A549 (cell line): ENCODE results near the gene CEBPZOS. TPM values are rescaled to one million over a fixed set of nuclear protein-coding genes. Genes with fewer than 3 reads are reported as not detected.

Source experiments
- ATAC-seq, 2 experiments: fragments of 200-7000 bp in 1 of 2; fragments of >200 bp in 1 of 2; cut with Nextera tagmentation in 1 of 2; cut with Tn5 transposase in 1 of 2; 3 replicates each; pipeline versions ENCODE4 v1.8.0 to v1.9.1; 2018 to 2020; ENCODE audit warnings: mild to moderate bottlenecking in 1 of 2, moderate library complexity in 1 of 2
- CTCF ChIA-PET: fragments of 300-600 bp; sonication (Branson Sonifier 250); formaldehyde crosslinking; extraction: SDS; loops from one replicate; lab custom pipeline; 2021; ENCODE audit warnings: antibody characterized with exemption, inconsistent platforms; lab: Yijun Ruan, JAX
- POLR2A ChIA-PET: fragments of 350-600 bp; formaldehyde crosslinking; extraction: SDS; loops from one replicate; lab custom pipeline; 2021; ENCODE audit warnings: antibody characterized with exemption, inconsistent platforms; lab: Yijun Ruan, JAX
- DNase-seq, 2 experiments: peaks; one replicate each; pipeline versions ENCODE4 v3.0.0 to v3.0.0-alpha.2; 2011 to 2016; ENCODE audit warnings: low read depth in 1 of 2, low spot score in 1 of 2
- FAIRE-seq: peaks from 2 replicates; lab custom pipeline; 2011; peaks lifted over from hg19 to GRCh38; lab: Jason Lieb, UNC
- H3K27ac ChIP-seq, 2 experiments: fragments of >200 bp; sonication (Bioruptor Twin); formaldehyde crosslinking; 3 replicates each; pipeline ENCODE4 v1.5.1; 2016 to 2017
- H3K4me1 ChIP-seq: fragments of >200 bp; sonication (Bioruptor Twin); formaldehyde crosslinking; 3 replicates; pipeline ENCODE4 v1.6.1; 2016
- H3K4me2 ChIP-seq: fragments of >200 bp; sonication (Bioruptor Twin); formaldehyde crosslinking; 3 replicates; pipeline ENCODE4 v1.6.1; 2016
- H3K4me3 ChIP-seq: fragments of >200 bp; sonication (Bioruptor Twin); formaldehyde crosslinking; 3 replicates; pipeline ENCODE4 v1.5.1; 2016
- H3K9me3 ChIP-seq: fragments of >200 bp; sonication (Bioruptor Twin); formaldehyde crosslinking; 3 replicates; pipeline ENCODE4 v1.6.1; 2016
- CHD2 ChIP-seq: fragments of 150-350 bp; IDR thresholded peaks from 2 replicates; pipeline ENCODE4 v1.6.1; 2014; ENCODE audit warnings: low read length; ENCODE audit not compliant: partially characterized antibody
- FOSL2 ChIP-seq, 2 experiments: fragments of 450-650 bp in 1 of 2; fragments of >200 bp in 1 of 2; sonication (Bioruptor Twin) in 1 of 2; formaldehyde crosslinking; IDR thresholded peaks; 2 replicates each; pipeline versions ENCODE4 v1.5.0 to v1.6.1; 2016 to 2020; ENCODE audit warnings: mild to moderate bottlenecking in 1 of 2, moderate library complexity in 1 of 2
- HEYL ChIP-seq: fragments of 250-450 bp; sonication (Bioruptor Pico); IDR thresholded peaks from 2 replicates; pipeline ENCODE4 v1.8.0; 2021; ENCODE audit warnings: mild to moderate bottlenecking, moderate library complexity
- JUN ChIP-seq, 2 experiments: fragments of >200 bp; sonication (Bioruptor Twin); formaldehyde crosslinking; IDR thresholded peaks; 2 replicates in 1 of 2; 3 replicates in 1 of 2; pipeline ENCODE4 v1.6.1; 2016 to 2017
- PBX3 ChIP-seq: IDR thresholded peaks from 2 replicates; pipeline ENCODE4 v1.6.1; 2012
- PHF8 ChIP-seq: fragments of 200-600 bp; sonication (generic); IDR thresholded peaks from 2 replicates; pipeline ENCODE4 v1.6.1; 2016; ENCODE audit warnings: low read depth, mild to moderate bottlenecking, antibody characterized with exemption, moderate library complexity, borderline replicate concordance
- POLR2A ChIP-seq: IDR thresholded peaks from 2 replicates; pipeline ENCODE4 v1.6.1; 2012; ENCODE audit warnings: mild to moderate bottlenecking, low read length
- RAD21 ChIP-seq, 2 experiments: fragments of >200 bp in 1 of 2; sonication (Bioruptor Twin) in 1 of 2; formaldehyde crosslinking in 1 of 2; IDR thresholded peaks in 1 of 2; conservative IDR thresholded peaks in 1 of 2; 2 replicates in 1 of 2; 3 replicates in 1 of 2; pipeline ENCODE4 v1.6.1; 2012 to 2018; ENCODE audit warnings: inconsistent platforms in 1 of 2
- RARB ChIP-seq: fragments of 250-450 bp; sonication (Bioruptor Pico); IDR thresholded peaks from 2 replicates; pipeline ENCODE4 v1.8.0; 2021; ENCODE audit warnings: mild to moderate bottlenecking, moderate library complexity
- RCOR1 ChIP-seq: fragments of 150-350 bp; IDR thresholded peaks from 2 replicates; pipeline ENCODE4 v1.6.1; 2014; ENCODE audit warnings: antibody characterized with exemption, low read length, low read depth
- RFX5 ChIP-seq: fragments of 450-650 bp; IDR thresholded peaks from 2 replicates; pipeline ENCODE4 v1.7.1; 2014; ENCODE audit warnings: antibody characterized with exemption, mild to moderate bottlenecking, moderate library complexity
- SREBF2 ChIP-seq: fragments of 450-650 bp; IDR thresholded peaks from 2 replicates; pipeline ENCODE4 v1.6.1; 2014; ENCODE audit warnings: mild to moderate bottlenecking, moderate library complexity
- USF2 ChIP-seq: fragments of 450-650 bp; IDR thresholded peaks from 2 replicates; pipeline ENCODE4 v1.6.1; 2014; ENCODE audit warnings: antibody characterized with exemption
- ZSCAN20 ChIP-seq: fragments of 250-450 bp; sonication (Bioruptor Pico); IDR thresholded peaks from 2 replicates; pipeline ENCODE4 v1.8.0; 2022; ENCODE audit warnings: mild to moderate bottlenecking, moderate library complexity
- WGBS: methylation state at CpG from one replicate; pipeline ENCODE4 v1.1.6; 2017; ENCODE audit errors: missing lambda C conversion rate; 5-methylcytosine and 5-hydroxymethylcytosine counted together
- polyA plus RNA-seq, 4 experiments: library from polyadenylated mRNA; depleted of rRNA in 3 of 4; stranded (reverse); fragments of >200 nt; fragmentation: RNase III in 1 of 4; extraction: RNeasy Plus Mini Kit Qiagen cat#74134 plus additional on column Dnase treatment in 1 of 4; gene quantifications; 2 replicates in 3 of 4; 3 replicates in 1 of 4; pipeline ENCODE4 v1.2.3, GENCODE V29; 2011 to 2017
- TF ChIP-seq, protein P1 (sequence below): fragments of 250-450 bp; sonication (Bioruptor Pico); IDR thresholded peaks from 2 replicates; pipeline ENCODE4 v1.5.0; 2021; ENCODE audit warnings: mild to moderate bottlenecking, moderate library complexity, borderline replicate concordance

Gene CEBPZOS
- polyA plus RNA-seq, 2 of the 4 experiments (the other 2 are of a cell fraction) = 55.9 to 87.4 TPM

- H3K9me3 ChIP-seq = no peaks in the 10 kb centered on the region
- CTCF ChIA-PET = interaction anchor here (1.4 to 4.4 kb wide), 2 partner anchors 21 to 30 kb away, joined by 5 to 25 read pairs; no protein-coding TSS in a partner anchor
- no peak for ATAC-seq
- peaks cover 16% of the 10 kb centered on the region for H3K4me1 ChIP-seq
- TF ChIP-seq PHF8 (no peak), PBX3 (no peak), ZSCAN20 (CRISPR knock-in tag) (no peak), RFX5 (no peak)
- FAIRE-seq = no peak
- POLR2A ChIA-PET = no interaction called here
- 87% methylated on average over 2 of the region's 2 CpGs for WGBS
- H3K27ac ChIP-seq = peak within 1 kb of the TSS; percentile 41 to 66; a peak in 5 of 6 replicates
- no peak within 1 kb of the TSS for H3K4me3 ChIP-seq
- H3K4me2 ChIP-seq = peak within 1 kb of the TSS; percentile 60
- DNase-seq = no peak
Observed at GRCh38 chr2:37188570-37188969, 7.7 kb upstream of the CEBPZOS start, which contains the start of gene SULT6B1. Gene SULT6B1 (minus strand): TSS chr2:37188670. CDS start chr2:37188640, 30 bp downstream.

GRCh38 chr2:37189452-37190153, 6.7 kb upstream of the CEBPZOS start:
- TF ChIP-seq RARB (no peak), RAD21 (conservative IDR thresholded peaks at IDR 0.05 in 1 of 2, IDR thresholded peaks at IDR 0.05 in 1 of 2) (no peak), JUN (IDR thresholded peaks at IDR 0.05) (0 out of 5 replicates have a peak, but pooled peaks of 1 of the 2 experiments have one; percentile 18), RCOR1 (no peak), HEYL (no peak), USF2 (no peak), SREBF2 (no peak), FOSL2 (IDR thresholded peaks at IDR 0.05) (peak; percentile 39; the same call in 1 of the 2 replicates), FOSL2 (CRISPR knock-in tag; IDR thresholded peaks at IDR 0.05) (peak; percentile 73), CHD2 (no peak)
- CTCF ChIA-PET = interaction anchor here (1.0 to 4.4 kb wide), 4 partner anchors 11 to 31 kb away, joined by 3 to 25 read pairs (median 4); no protein-coding TSS in a partner anchor
- DNase-seq = peak; percentile 64 to 85
- peak overlapping the region; percentile 60 for H3K4me2 ChIP-seq
- no peak overlapping the region for H3K4me3 ChIP-seq
- H3K27ac ChIP-seq = peak overlapping the region; percentile 41 to 66; a peak in 5 of 6 replicates
- FAIRE-seq = peak; percentile 86
- POLR2A ChIA-PET = interaction anchor here (1.3 to 1.8 kb wide), 3 partner anchors 11 to 42 kb away, joined by 3 to 6 read pairs (median 4); partner anchors contain the start of genes CEBPZ, EIF2AK2 and NDUFAF7
- no peaks in the 10 kb centered on the region for H3K9me3 ChIP-seq
- H3K4me1 ChIP-seq = peaks cover 16% of the 10 kb centered on the region
- 64% methylated on average over 6 of the region's 6 CpGs for WGBS
- ATAC-seq = peak; percentile 91 to 94

GRCh38 chr2:37190290-37190689, 6.0 kb upstream of the CEBPZOS start:
- peak overlapping the region; percentile 41 to 53; a peak in 4 of 6 replicates for H3K27ac ChIP-seq
- no peak for TF ChIP-seq POLR2A
- TF ChIP-seq, protein P1, sequence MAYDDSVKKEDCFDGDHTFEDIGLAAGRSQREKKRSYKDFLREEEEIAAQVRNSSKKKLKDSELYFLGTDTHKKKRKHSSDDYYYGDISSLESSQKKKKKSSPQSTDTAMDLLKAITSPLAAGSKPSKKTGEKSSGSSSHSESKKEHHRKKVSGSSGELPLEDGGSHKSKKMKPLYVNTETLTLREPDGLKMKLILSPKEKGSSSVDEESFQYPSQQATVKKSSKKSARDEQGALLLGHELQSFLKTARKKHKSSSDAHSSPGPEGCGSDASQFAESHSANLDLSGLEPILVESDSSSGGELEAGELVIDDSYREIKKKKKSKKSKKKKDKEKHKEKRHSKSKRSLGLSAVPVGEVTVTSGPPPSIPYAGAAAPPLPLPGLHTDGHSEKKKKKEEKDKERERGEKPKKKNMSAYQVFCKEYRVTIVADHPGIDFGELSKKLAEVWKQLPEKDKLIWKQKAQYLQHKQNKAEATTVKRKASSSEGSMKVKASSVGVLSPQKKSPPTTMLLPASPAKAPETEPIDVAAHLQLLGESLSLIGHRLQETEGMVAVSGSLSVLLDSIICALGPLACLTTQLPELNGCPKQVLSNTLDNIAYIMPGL (CRISPR knock-in tag) = no peak
- TF ChIP-seq ZSCAN20 (CRISPR knock-in tag) = no peak
- no peaks in the 10 kb centered on the region for H3K9me3 ChIP-seq
- no peak for ATAC-seq
- WGBS = 76% methylated on average over 4 of the region's 4 CpGs
- H3K4me2 ChIP-seq = peak overlapping the region; percentile 60
- peaks cover 16% of the 10 kb centered on the region for H3K4me1 ChIP-seq
- no peak for DNase-seq
- H3K4me3 ChIP-seq = no peak overlapping the region
- POLR2A ChIA-PET = interaction anchor here (0.6 to 1.8 kb wide), 4 partner anchors 10 to 41 kb away, joined by 3 to 6 read pairs (median 4); partner anchors contain the start of genes CEBPZ, EIF2AK2 and NDUFAF7
- CTCF ChIA-PET = interaction anchor here (0.7 to 4.4 kb wide), 3 partner anchors 23 to 45 kb away, joined by 4 to 25 read pairs (median 4); no protein-coding TSS in a partner anchor
- FAIRE-seq = peak; percentile 63
